ENCODE results near the gene BSG.
A peak's percentile ranks its signal among the peaks of the same experiment; 100 is the strongest.

BSG gene

DNA sequence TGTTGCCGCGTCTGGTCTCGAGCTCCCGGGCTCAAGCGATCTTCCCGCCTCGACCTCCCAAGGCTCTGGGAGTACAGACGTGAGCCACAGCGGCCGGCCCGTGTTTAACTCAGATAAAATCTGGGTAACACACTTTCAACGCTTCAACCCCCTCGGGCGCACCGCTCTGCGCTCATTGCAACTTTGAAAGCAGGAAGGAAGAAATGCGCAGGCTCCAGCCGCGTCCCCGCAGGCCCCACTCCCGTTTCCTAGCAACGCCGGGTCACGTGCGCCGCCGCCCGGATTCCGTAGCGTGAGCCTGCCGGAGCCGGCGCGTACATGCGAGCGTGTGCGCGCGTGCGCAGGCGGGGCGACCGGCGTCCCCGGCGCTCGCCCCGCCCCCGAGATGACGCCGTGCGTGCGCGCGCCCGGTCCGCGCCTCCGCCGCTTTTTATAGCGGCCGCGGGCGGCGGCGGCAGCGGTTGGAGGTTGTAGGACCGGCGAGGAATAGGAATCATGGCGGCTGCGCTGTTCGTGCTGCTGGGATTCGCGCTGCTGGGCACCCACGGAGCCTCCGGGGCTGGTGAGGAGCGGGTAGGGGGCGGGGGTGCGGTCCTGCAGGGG, at the start of gene BSG:
TSS of gene BSG (plus strand) at position 457 of the 603 bp plus-strand sequence. CDS start at position 496, 39 bp downstream.
- Mint-ChIP-seq H3K4me3 (peak within 1 kb of the TSS; percentile 90), H3K27me3 (no peaks in the 10 kb centered on the region), H3K4me1 (peaks cover 36% of the 10 kb centered on the region), H3K9me3 (no peaks in the 10 kb centered on the region), H3K36me3 (no peaks in the 10 kb centered on the region), H3K27ac (peak within 1 kb of the TSS; percentile 94)

DNA sequence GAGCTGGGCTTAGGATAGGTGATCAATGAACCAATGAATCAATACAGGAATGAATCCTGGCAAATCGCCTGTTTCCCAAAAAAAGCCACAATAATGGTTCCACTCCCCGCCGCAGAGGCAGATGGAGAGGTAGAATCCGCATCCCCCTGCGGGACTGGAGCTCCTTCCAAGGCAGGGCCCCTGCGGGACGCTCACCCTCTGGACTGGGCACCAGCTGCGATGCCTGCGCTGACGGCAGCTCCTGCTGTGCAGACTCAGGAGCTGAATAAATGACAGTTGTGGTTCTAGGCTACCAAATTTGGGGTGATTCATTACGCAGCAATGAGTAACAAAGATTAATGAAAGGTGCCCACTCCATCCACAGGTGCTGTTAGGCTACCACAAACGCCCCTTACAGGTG, 49.7 kb upstream of the BSG start:
- H3K27me3 Mint-ChIP-seq = peaks cover 1% of the 10 kb centered on the region
- H3K4me3 Mint-ChIP-seq = no peak overlapping the region
- no peaks in the 10 kb centered on the region for H3K9me3 Mint-ChIP-seq
- H3K36me3 Mint-ChIP-seq = no peaks in the 10 kb centered on the region
- no peak overlapping the region for H3K27ac Mint-ChIP-seq
- H3K4me1 Mint-ChIP-seq = no peaks in the 10 kb centered on the region

- Mint-ChIP-seq H3K27me3 (peaks cover 1% of the 10 kb centered on the region), H3K9me3 (no peaks in the 10 kb centered on the region), H3K27ac (no peak overlapping the region), H3K4me3 (no peak overlapping the region), H3K36me3 (no peaks in the 10 kb centered on the region), H3K4me1 (no peaks in the 10 kb centered on the region)
Measured at GRCh38 chr19:524062-524674, 48.2 kb upstream of the BSG start.

DNA sequence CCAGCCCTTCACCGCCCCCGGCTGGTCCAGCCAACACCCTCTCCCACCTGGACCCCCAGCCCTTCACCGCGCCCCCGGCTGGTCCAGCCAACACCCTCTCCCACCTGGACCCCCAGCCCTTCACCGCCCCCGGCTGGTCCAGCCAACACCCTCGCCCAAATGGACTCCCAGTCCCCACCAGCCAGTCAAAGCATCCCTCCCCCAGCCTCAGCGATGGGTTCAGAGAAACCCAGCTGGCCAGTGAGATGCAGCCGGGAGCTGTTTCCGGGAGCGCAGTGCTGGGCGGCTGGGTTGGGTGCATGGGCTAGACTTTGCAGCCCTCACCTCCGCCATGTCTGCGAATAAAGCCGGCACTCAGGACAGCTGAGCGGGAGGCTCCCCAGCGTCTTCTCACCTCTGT, 47.4 kb upstream of the BSG start:
- Mint-ChIP-seq H3K9me3 (no peaks in the 10 kb centered on the region), H3K36me3 (no peaks in the 10 kb centered on the region), H3K27ac (no peak overlapping the region), H3K27me3 (peaks cover 1% of the 10 kb centered on the region), H3K4me1 (no peaks in the 10 kb centered on the region), H3K4me3 (no peak overlapping the region)

DNA sequence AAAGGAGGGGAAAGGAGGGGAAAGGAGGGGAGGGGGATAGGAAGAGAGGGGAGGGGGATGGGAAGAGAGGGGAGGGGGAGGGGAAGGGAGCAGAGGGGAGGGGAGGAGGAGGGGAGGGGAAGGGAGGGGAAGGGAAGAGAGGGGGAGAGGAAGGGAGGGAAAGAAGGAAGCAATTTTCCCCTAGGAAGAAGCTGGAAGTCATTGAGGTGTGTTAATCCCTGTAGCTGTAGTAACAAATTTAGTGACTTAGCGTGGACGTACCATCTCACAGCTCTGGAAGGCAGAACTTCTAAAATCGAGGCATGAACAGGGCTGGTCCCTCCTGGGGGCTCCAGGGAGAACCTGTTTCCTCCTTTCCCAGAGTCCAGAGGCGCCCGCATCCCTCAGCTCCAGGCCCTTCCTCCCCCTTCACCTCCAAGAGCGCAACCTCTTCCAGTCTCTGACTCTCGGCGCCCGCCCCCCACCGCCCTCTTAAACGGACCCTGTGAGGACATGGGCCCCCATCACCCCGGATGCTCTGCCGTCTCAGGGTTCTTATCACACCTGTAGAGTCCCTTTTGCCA, 46.5 kb upstream of the BSG start:
- H3K4me1 Mint-ChIP-seq = no peaks in the 10 kb centered on the region
- H3K27me3 Mint-ChIP-seq = peaks cover 1% of the 10 kb centered on the region
- H3K27ac Mint-ChIP-seq = no peak overlapping the region
- H3K4me3 Mint-ChIP-seq = no peak overlapping the region
- no peaks in the 10 kb centered on the region for H3K9me3 Mint-ChIP-seq
- no peaks in the 10 kb centered on the region for H3K36me3 Mint-ChIP-seq

GRCh38 chr19:530134-531008, 42.0 kb upstream of the BSG start:
- H3K4me3 Mint-ChIP-seq = peak overlapping the region; percentile 82
- peak overlapping the region; percentile 70 for H3K27ac Mint-ChIP-seq
- no peaks in the 10 kb centered on the region for H3K9me3 Mint-ChIP-seq
- peaks cover 1% of the 10 kb centered on the region for H3K27me3 Mint-ChIP-seq
- H3K4me1 Mint-ChIP-seq = peaks cover 15% of the 10 kb centered on the region
- no peaks in the 10 kb centered on the region for H3K36me3 Mint-ChIP-seq

- Mint-ChIP-seq H3K4me3 (peak overlapping the region; percentile 82), H3K27me3 (peaks cover 1% of the 10 kb centered on the region), H3K9me3 (no peaks in the 10 kb centered on the region), H3K27ac (peak overlapping the region; percentile 70), H3K4me1 (peaks cover 15% of the 10 kb centered on the region), H3K36me3 (no peaks in the 10 kb centered on the region)
Measured at GRCh38 chr19:531009-531752, 41.2 kb upstream of the BSG start.

DNA sequence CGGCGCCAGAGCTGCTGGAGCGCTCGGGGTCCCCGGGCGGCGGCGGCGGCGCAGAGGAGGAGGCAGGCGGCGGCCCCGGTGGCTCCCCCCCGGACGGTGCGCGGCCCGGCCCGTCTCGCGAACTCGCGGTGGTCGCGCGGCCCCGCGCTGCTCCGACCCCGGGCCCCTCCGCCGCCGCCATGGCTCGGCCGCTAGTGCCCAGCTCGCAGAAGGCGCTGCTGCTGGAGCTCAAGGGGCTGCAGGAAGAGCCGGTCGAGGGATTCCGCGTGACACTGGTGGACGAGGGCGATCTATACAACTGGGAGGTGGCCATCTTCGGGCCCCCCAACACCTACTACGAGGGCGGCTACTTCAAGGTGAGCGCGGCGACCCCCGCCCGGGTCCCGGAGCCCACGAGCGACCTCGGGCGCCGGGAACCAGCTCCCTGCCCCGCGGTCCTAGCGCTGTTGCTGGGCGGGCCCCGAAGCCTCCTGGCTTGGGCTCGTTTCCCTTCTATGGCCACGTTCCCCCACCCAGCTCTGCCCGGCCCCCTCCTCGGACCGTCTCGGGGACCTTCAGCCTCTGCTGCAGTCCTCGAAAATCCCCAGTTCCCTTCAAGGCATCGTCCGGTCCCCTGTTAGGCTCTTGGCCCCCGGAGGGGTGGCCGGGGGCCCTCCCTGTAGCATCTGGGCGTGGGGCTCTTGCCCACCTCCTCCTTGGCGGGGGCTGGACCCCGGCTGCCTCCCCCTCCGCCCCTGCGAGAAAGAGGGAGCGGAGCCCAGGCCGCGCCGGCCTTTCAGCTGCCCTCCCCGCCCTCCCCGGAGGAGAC, 40.4 kb upstream of the BSG start, which contains the start of gene CDC34:
TSS of gene CDC34 (plus strand) at position 8 of the 808 bp plus-strand sequence. CDS start at position 180, 172 bp downstream.
- no peaks in the 10 kb centered on the region for H3K9me3 Mint-ChIP-seq
- peak within 1 kb of the TSS; percentile 70 for H3K27ac Mint-ChIP-seq
- peak within 1 kb of the TSS; percentile 86 for H3K4me3 Mint-ChIP-seq
- H3K27me3 Mint-ChIP-seq = no peaks in the 10 kb centered on the region
- no peaks in the 10 kb centered on the region for H3K36me3 Mint-ChIP-seq
- H3K4me1 Mint-ChIP-seq = peaks cover 15% of the 10 kb centered on the region

DNA sequence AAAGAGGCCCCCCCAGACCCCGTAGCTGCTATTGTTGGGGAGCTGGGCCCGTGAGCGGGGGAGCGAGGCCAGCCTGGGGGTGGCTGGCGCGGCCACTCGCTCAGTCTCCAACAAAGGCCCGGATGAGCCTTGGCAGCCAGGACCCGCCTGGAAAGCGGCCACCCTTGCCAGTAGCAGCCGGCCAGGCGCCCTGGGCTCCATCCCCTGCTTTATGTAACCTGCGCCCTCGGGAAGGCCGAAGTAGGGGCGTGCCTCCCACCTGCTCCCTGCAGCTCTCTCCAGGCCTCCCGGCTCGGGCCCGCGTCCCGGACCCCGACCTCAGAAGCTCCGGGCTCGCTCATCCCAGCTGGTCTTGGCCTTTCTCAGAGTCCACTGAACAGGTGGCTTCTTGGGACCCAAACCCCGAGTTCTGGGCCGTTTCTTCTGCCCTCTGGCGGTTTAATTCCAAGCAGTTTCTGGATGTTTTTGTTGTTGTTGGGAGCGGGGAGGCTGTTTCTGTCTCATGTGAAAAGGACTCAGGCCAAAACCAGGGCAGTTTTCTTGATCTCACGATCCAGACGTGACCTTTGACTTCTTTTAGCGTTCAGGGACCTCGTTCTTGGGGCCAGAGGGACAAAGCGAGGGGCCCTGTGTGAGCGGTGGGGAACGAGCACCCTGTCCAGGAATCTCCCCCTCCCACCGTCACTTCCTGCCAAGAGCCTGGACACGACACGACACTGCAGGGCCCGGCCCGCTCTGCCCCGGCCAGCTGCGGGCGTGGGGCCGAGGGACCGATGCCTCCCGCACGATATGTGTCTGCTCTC, 39.6 kb upstream of the BSG start:
- Mint-ChIP-seq H3K9me3 (no peaks in the 10 kb centered on the region), H3K4me1 (peaks cover 15% of the 10 kb centered on the region), H3K4me3 (peak overlapping the region; percentile 86), H3K36me3 (no peaks in the 10 kb centered on the region), H3K27me3 (no peaks in the 10 kb centered on the region), H3K27ac (no peak overlapping the region)

GRCh38 chr19:533364-534058, 38.9 kb upstream of the BSG start:
- Mint-ChIP-seq H3K27ac (no peak overlapping the region), H3K4me3 (peak overlapping the region; percentile 86), H3K9me3 (no peaks in the 10 kb centered on the region), H3K4me1 (peaks cover 15% of the 10 kb centered on the region), H3K27me3 (no peaks in the 10 kb centered on the region), H3K36me3 (peaks cover 3% of the 10 kb centered on the region)

- Mint-ChIP-seq H3K4me1 (peaks cover 15% of the 10 kb centered on the region), H3K9me3 (no peaks in the 10 kb centered on the region), H3K27me3 (no peaks in the 10 kb centered on the region), H3K27ac (no peak overlapping the region), H3K4me3 (peak overlapping the region; percentile 15), H3K36me3 (peaks cover 3% of the 10 kb centered on the region)
Measured at GRCh38 chr19:534088-534487, 38.3 kb upstream of the BSG start.

DNA sequence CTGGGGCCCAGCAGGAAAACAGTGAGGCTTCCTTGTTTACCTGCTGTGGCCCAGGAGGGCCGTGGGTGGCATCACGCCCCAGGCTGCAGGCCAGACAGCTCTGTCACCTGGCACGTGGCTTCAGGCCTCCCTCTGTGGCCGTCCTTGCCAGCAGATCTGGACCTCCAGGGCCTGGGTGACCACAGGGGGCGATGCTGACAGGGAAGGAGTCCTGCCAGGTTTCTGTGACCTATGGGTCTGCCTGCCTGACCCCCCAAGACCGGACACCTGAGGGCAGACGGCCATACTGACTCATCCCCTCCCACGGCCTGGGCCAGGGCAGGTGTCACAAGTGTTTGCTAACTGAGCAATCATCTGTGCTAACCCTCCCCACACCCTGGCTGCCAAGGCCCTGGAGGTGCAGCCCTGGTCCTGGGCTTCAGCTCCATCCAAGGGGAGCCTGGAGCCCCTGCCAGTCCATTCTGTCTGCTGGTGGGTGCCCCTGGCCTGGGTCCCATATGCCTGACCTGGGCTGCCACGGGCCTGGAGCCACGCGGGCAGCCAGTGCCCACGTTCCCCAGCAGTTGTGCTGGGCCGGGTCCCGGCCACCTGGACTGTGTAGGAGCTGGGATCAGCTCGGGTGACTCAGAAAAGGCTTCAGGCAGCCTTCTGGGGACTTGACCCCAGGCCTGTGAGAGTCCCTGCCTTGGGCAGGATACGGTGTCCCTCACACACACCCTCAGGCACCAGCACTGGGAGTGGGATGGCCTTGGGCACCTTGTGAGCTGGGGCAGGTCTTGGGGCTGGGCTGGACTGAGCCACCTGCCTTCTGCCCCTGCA, 37.2 kb upstream of the BSG start:
- peak overlapping the region; percentile 60 for H3K4me3 Mint-ChIP-seq

More for the DNA sequence above, 37.2 kb upstream of the BSG start:
- H3K9me3 Mint-ChIP-seq = no peaks in the 10 kb centered on the region
- peaks cover 15% of the 10 kb centered on the region for H3K4me1 Mint-ChIP-seq
- peaks cover 3% of the 10 kb centered on the region for H3K36me3 Mint-ChIP-seq
- H3K27ac Mint-ChIP-seq = no peak overlapping the region
- no peaks in the 10 kb centered on the region for H3K27me3 Mint-ChIP-seq

All from activated naive CD4-positive, alpha-beta T cell treated with anti-CD3 and anti-CD28 coated beads, Interleukin-2, amount 50 U/mL, for 24 hours (primary cell).